Measurements from ENCODE around the gene KRTAP10-7. TPM values are rescaled to one million over a fixed set of nuclear protein-coding genes. Genes with fewer than 3 reads are reported as not detected.
A peak's percentile ranks its signal among the peaks of the same experiment; 100 is the strongest.

Gene KRTAP10-7
- total and polyA plus RNA-seq, 9 of the 15 experiments (the other 6 are each of a cell fraction or from before 2014, with no cell fraction given), result not detected

- TF ChIP-seq ZC3H8 (IDR thresholded peaks at IDR 0.05) (no peak), PURB (CRISPR knock-in tag; IDR thresholded peaks at IDR 0.05; ENCODE audit: low read depth) (no peak), UBTF (IDR thresholded peaks at IDR 0.05; ENCODE audit: borderline replicate concordance in 1 of 2, low read depth in 2 of 2, low read length in 2 of 2) (no peak), KAT8 (IDR thresholded peaks at IDR 0.05; ENCODE audit: low read depth) (no peak), KAT2B (IDR thresholded peaks at IDR 0.05; ENCODE audit: low read depth, low read length) (peak; percentile 39), NR2C2 (CRISPR knock-in tag; IDR thresholded peaks at IDR 0.05) (no peak), NR2C2 (tag; IDR thresholded peaks at IDR 0.05) (peak; percentile 81), GMEB1 (CRISPR knock-in tag; IDR thresholded peaks at IDR 0.05) (no peak), ZNF830 (CRISPR knock-in tag; IDR thresholded peaks at IDR 0.05) (no peak), NCOA1 (IDR thresholded peaks at IDR 0.05; ENCODE audit: low read depth) (peak; percentile 91), FOXJ3 (CRISPR knock-in tag; IDR thresholded peaks at IDR 0.05) (no peak), SMAD4 (CRISPR knock-in tag; conservative IDR thresholded peaks at IDR 0.05) (peak; percentile 78), TAF7 (tag; IDR thresholded peaks at IDR 0.05) (no peak), ZFP1 (CRISPR knock-in tag; IDR thresholded peaks at IDR 0.05) (0 out of 2 replicates have a peak, but pooled peaks have one; percentile 7), FOXK2 (conservative IDR thresholded peaks at IDR 0.05 in 1 of 2, IDR thresholded peaks at IDR 0.05 in 1 of 2; ENCODE audit: low read depth in 2 of 2) (peak; percentile 10 to 59; a peak in 2 of 4 replicates), YBX1 (IDR thresholded peaks at IDR 0.05) (no peak), RNF219 (CRISPR knock-in tag; IDR thresholded peaks at IDR 0.05) (no peak), ETV5 (CRISPR knock-in tag; IDR thresholded peaks at IDR 0.05; ENCODE audit: low read depth) (0 out of 2 replicates have a peak, but pooled peaks have one; percentile 23), ZFPM2 (CRISPR knock-in tag; IDR thresholded peaks at IDR 0.05) (peak; percentile 43; the same call in 1 of the 2 replicates), E2F4 (CRISPR knock-in tag; IDR thresholded peaks at IDR 0.05; ENCODE audit: low read depth) (no peak), CCNT2 (IDR thresholded peaks at IDR 0.05; ENCODE audit: borderline replicate concordance, extremely low read depth, insufficient read length, low read depth, low read length) (peak; percentile 41), NELFE (IDR thresholded peaks at IDR 0.05; ENCODE audit: insufficient read depth, insufficient read length) (no peak)
These were observed 6.6 kb upstream of the KRTAP10-7 start (continued) for GRCh38 chr21:44593598-44594405.
